Measurements from ENCODE around the gene BCL2. TPM values are rescaled to one million over a fixed set of nuclear protein-coding genes. Genes with fewer than 3 reads are reported as not detected.
A peak's percentile ranks its signal among the peaks of the same experiment; 100 is the strongest.

The BCL2 gene
- polyA plus RNA-seq, 4 donors, result 23.3 to 28.8 (median 27.1) TPM

DNA sequence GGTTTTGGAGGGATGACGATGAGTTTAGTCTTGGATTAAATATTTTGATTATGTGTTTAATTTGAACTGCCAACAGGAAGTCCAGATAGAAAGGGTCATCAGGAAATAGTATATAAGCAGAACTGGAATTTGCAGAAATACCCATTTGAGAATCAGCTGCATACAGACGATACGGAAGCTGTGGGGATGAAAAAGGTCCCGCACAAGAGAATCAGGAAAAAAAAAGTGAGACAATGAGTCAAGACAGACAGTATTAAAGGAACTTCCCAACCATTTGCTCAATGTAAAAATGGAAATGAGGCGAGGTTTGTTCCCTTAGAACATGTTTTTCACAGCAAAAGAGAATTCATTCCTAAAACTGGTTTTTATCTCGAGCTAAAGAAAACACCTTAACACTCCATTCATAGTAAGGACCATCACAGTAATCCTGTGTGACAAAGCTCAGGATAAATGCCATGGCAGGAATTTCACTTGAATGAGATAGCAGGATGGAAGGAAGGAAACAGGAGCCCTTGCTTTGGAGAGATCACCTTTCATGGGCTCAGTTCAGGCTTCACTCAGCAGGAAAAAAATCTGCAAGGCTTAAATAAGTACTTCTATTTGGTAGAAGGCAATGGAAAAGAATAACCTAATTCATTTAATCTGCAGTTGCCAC, 29.3 kb downstream of the BCL2 start:
- no peak for DNase-seq (ENCODE audit: low read depth in 4 of 4, low spot score in 3 of 4)

GRCh38 chr18:63288311-63288710, 31.3 kb downstream of the BCL2 start:
- no peak for DNase-seq (ENCODE audit: low read depth in 4 of 4, low spot score in 3 of 4)

GRCh38 chr18:63287691-63288220, 31.8 kb downstream of the BCL2 start:
- no peak for DNase-seq (ENCODE audit: low read depth in 4 of 4, low spot score in 3 of 4)

DNA sequence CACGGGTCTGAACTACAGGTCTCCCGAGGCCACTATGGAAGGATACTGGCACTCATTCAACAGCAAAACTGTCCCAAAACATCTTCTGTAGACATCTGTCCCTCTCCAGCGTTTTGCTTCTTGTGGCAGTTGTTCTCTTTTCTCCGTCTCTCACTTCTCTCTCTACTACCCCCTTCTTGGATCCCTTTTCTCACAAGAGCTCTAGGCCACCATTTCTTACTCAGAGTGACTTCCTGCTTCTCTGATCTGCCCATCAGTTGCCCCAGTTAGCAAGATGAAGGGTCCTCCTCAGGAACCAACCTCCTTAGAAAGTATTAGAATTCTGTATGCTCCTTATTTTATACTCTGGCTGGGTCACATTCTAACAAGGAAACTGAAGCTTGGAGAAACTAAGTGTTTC, 32.6 kb downstream of the BCL2 start:
- no peak for DNase-seq (ENCODE audit: low read depth in 4 of 4, low spot score in 3 of 4)

GRCh38 chr18:63284827-63285733, 34.5 kb downstream of the BCL2 start:
- DNase-seq (ENCODE audit: low read depth in 4 of 4, low spot score in 3 of 4), result no peak

- DNase-seq (ENCODE audit: low read depth in 4 of 4, low spot score in 3 of 4), result no peak
These were observed 35.3 kb downstream of the BCL2 start for GRCh38 chr18:63284173-63284799.

- no peak for DNase-seq (ENCODE audit: low read depth in 4 of 4, low spot score in 3 of 4)
These were observed 36.1 kb downstream of the BCL2 start for GRCh38 chr18:63283305-63284094.

DNA sequence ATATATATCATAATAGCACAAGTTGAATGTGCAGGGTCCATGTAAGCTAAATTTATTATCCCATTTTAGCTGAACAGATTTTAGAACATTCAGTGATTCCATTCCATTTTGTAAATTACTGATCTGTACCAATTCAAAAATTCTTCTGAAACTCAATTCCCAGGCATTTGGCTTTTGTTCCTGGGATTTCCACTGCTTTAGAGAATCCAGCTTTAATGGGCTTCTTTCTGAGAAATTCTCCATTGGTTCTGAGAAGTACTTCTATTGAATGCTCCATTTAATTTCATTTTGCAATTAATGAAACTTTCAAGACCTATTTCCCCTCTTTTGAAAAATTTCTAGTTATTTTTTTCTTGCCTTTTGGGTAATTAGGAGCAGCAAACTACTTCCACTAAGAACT, 36.8 kb downstream of the BCL2 start:
- DNase-seq (ENCODE audit: low read depth in 4 of 4, low spot score in 3 of 4), result no peak

- no peak for DNase-seq (ENCODE audit: low read depth in 4 of 4, low spot score in 3 of 4)
These were observed 46.2 kb downstream of the BCL2 start for GRCh38 chr18:63273222-63273927.

- no peak for DNase-seq (ENCODE audit: low read depth in 4 of 4, low spot score in 3 of 4)
These were observed 46.9 kb downstream of the BCL2 start for GRCh38 chr18:63272638-63273037.

DNA sequence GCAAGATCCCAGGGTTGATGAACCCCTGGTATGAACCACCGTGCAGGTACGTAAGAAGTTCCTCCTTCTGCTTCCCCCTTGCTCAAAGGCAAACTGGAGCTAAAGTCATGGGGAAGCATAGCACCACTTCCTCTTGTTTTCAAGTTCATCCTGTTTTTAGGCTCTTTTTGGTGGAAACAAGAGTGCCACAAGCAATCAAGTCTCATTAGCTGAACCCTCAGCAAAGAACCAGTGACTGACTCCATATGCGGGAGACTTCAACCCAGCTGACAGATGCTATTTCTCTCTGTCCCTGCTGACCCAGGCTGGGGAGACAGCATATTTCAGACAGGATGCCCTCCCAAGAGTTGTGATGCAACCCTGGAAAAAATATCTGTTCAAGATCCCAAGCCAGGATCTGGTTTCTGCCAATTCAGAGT, 47.7 kb downstream of the BCL2 start:
- DNase-seq (ENCODE audit: low read depth in 4 of 4, low spot score in 3 of 4), result peak in 1 of 4 donors; percentile 38

GRCh38 chr18:63271148-63271547, 48.4 kb downstream of the BCL2 start:
- DNase-seq (ENCODE audit: low read depth in 4 of 4, low spot score in 3 of 4), result no peak

- peak in 1 of 4 donors; percentile 37 for DNase-seq (ENCODE audit: low read depth in 4 of 4, low spot score in 3 of 4)
These were observed 51.4 kb downstream of the BCL2 start for GRCh38 chr18:63267975-63268721.

DNA sequence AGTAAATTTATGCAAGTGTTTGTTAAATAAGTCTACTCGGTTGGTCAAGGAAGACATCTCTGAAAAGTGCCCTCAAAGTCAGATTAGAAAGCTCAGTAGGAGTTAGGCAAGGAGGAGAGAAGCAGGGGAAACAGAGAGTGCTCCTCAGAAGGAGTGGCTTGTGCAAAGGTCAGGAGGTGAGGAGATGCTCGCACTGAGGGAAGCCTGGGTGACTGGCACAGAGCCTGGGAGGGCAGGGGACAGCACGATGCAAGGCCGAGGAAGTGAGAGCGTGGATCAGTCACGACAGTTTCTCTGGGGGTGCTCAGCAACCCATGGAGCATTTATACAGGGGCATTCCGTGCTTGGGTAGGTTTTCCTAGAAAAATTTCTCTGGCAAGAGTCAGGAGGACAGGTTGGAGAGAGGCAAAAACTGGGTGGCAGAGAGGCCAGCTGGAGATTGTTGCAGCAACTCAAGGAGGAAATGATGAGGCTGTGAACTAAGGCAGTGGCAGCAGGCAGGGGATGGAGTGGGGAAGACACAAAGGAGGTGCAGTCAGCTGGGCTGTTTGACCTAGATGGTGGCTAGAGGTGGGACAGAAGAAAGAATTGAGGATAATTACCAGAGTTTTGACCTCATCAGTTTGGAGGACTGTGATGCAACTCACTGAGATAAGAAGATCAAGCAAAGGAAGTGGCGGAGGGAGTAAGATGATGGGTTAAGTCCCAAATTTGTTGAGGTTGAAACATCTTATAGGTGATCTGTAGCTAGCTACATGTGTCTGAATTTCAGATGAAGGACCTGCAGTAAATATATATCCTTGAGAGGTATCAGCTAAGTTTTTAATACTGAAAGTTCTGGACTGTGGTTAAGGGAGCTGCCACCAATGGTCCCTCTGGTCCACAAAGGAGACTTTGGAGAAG, 52.4 kb downstream of the BCL2 start:
- no peak for DNase-seq (ENCODE audit: low read depth in 4 of 4, low spot score in 3 of 4)

DNA sequence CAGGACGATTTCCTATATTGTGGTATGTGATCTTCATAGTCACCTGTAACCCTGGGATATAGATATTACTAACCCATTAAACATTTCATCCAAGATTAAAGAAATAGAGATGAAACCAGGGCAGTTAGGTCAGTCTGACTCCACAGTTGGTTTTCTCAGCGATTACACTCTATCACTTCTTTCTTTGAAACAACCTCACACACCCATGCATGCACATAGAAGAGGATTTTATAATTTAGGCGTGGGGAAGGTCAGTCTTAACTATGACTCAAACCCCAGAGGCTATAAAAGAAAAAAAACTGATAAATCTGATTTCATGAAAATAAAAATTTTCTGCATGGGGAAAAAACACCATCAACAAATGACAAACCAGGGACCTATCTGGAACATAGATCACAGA, 54.2 kb downstream of the BCL2 start:
- DNase-seq (ENCODE audit: low read depth in 4 of 4, low spot score in 3 of 4), result no peak

DNA sequence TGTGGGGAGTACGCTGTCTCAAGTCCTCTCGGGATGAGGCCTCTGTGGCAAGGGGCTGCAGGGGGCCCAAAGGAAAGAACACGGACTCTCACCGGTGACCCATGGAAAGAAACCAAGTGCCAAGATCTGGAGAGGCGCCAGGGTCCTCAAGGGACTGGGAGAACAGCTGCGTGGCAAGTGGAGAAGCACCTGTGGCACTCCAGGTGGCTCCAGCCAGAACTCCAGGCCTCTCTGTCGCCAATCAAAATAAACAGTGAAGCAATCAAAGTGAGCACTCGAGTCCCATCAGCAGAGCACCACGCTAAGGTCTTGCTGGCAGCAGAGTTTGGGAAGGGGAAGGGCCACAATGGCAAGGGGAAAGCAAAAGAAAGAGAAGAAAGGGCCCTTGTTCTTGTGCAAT, 54.7 kb downstream of the BCL2 start:
- no peak for DNase-seq (ENCODE audit: low read depth in 4 of 4, low spot score in 3 of 4)

DNA sequence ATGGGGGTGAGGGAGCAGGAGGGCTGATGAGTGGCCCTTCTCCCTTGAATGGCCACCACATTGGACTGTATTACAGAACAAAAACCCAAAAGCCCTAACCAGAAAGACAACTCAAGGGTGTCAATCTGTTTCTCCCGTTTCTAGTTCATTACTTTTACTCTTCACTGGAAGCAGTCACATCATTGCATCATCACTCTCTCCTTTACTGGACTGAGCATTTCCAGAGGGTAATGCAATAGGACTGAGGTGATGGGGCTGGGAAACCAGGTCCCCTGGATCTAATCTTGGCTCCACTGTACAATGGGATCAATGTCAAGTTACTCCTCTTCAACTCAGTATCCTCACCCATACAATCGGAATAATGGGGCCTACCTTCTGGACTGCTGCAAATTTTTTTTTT, 56.1 kb downstream of the BCL2 start:
- no peak for DNase-seq (ENCODE audit: low read depth in 4 of 4, low spot score in 3 of 4)

Measured in right renal pelvis (tissue), 4 donors.